ENCODE results near the gene ZFYVE26.
A peak's percentile ranks its signal among the peaks of the same experiment; 100 is the strongest.
"Not testable (repeated sequence)": the region's sequence is repeated elsewhere in the genome, so short reads cannot be mapped to it uniquely, and the experiment has no call there.

The ZFYVE26 gene

GRCh38 chr14:67749341-67750084, 66.9 kb downstream of the ZFYVE26 start:
- no peak for DNase-seq

DNA sequence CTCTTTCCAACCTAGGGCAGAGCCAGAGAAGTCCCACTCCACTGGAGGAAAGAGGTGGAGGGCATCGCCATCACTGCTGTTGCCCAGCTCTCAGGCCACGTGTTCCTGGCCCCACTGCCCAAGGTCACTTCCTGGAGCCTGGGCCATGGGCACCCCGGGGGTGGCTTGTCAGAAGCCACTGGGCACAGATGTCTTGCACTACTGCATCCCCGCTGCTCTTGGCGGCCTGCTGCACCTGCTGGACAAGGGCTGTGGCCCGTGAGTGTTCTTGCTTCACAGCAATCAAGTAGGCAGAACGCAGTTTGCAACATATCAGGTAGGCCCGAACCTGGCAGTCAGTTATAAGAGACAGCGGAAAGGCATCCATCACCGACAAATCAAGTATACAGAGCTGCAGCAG, 68.1 kb downstream of the ZFYVE26 start:
- no peak for DNase-seq

GRCh38 chr14:67746927-67747326, 69.5 kb downstream of the ZFYVE26 start:
- no peak for DNase-seq

GRCh38 chr14:67744046-67744445, 72.3 kb downstream of the ZFYVE26 start:
- DNase-seq = no peak

GRCh38 chr14:67738740-67739504, 77.5 kb downstream of the ZFYVE26 start:
- DNase-seq = peak; percentile 19

- no peak for DNase-seq
Measured at GRCh38 chr14:67736771-67737170, 79.6 kb downstream of the ZFYVE26 start.

- DNase-seq = no peak
Measured at GRCh38 chr14:67735336-67736147, 80.8 kb downstream of the ZFYVE26 start.

DNA sequence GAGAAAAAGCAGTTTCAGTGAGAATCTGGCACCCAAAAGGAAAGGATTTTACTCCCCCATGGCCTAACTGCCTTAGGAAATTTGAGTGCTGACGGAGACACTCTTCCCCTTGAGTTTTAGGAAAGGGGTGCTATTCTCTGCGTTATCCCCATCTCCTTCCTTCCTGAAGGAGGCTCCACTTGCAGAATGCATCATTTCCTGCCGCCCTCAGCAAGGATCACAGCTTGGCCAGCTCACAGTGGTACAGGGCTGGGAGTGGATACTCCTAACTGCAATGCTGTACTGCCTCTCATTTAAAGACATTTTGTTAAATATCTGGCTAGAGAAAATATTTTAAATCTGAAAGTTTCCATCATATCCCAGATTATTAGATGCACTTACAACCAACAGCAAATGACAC, 81.7 kb downstream of the ZFYVE26 start:
- no peak for DNase-seq

GRCh38 chr14:67733616-67734015, 82.8 kb downstream of the ZFYVE26 start:
- no peak for DNase-seq

GRCh38 chr14:67729072-67729885, 87.1 kb downstream of the ZFYVE26 start:
- no peak for DNase-seq

GRCh38 chr14:67728258-67728657, 88.1 kb downstream of the ZFYVE26 start:
- no peak for DNase-seq

- DNase-seq = no peak
Measured at GRCh38 chr14:67727361-67727760, 89.0 kb downstream of the ZFYVE26 start.

DNA sequence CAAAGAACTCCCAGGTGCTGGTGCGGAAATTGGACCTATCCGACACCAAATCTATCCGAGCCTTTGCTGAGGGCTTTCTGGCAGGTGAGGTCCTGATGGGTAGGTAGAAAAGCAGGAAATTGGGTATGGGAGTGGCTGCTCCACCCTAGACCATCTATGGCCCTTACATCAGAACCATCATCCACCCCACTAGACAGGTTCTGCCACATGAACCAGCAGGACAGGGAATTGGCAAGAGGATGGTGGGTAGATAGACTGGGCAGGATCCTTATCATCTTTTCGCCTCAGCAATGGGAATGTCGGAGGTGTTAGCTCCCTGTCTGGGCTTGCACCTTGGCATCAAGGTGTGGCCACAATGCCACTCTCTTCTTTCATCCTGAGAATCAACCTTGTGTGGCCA, 91.2 kb downstream of the ZFYVE26 start:
- DNase-seq = no peak

GRCh38 chr14:67722293-67722692, 94.1 kb downstream of the ZFYVE26 start:
- no peak for DNase-seq

DNA sequence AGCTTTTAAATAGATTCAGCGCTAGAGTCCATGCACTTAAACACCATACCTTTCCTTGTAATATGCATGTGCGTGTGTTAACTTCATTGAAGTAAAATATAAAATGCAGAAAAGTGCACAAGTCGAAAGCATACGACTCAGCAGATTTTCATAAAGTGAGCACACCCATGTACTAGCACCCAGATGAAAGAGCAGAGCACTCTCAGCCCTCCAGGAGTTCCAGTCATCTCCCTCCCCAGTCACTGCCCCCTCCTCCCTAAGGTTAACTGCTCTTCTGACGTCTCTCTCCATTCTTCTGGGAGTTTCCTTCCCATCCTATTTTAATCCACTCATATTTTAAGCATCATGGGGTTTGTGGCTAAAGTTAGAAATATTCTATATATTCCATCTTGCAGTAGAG, 94.5 kb downstream of the ZFYVE26 start:
- no peak for DNase-seq

DNA sequence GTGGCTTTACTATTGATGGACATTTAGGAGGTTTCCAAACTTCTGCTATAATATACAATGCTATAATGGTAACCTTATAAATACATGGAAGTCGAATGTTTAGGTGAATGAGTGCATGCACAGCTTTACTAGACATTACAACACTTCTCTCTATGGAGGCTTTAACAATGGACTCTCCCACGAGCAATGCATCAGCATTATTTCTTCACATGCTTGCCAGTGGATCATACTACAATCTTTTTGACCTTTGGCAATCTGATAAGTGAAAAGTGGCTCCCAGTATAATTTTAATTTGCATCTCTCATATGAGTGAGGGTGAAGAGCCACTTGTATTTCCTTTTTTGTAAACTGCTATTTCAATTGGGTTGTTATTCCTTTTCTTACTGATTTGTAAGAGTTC, 96.5 kb downstream of the ZFYVE26 start:
- DNase-seq = no peak

DNA sequence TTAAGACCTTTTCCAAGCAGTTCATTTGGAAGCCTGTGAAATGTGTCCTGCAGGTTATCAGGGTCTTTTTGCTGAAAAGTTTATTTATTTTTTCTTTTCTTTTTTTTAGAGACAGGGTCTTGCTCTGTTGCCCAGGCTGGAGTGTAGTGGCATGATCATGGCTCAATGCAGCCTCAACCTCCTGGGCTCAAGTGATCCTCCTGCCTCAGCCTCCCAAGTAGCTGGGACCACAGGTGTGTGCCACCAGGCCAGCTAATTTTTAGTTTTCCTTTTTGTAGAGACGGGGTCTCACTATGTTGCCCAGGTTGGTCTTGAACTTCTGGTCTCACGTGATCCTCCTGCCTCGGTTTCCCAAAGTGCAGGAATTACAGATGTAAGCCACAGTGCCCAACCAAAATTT, 97.0 kb downstream of the ZFYVE26 start:
- DNase-seq = not testable (repeated sequence)

DNA sequence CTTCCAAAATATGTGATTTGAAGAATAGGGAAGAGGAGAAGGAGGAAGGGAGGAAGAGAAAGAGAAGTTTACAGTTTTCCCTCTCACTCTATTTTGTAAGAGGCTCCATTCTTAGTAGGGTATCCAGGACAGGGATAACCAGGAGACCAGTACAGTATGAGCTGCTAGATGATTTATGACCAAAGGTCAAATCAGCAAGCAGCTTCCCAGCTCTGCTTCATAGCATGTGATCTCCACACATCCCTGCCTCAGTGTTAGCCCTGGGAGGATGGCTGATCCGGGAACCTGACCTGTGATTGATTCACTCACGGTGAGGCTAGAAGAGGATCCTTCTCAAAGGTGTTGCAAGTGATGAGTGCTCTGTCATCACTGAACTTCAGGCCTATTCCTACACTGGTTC, 98.1 kb downstream of the ZFYVE26 start:
- DNase-seq = no peak

DNA sequence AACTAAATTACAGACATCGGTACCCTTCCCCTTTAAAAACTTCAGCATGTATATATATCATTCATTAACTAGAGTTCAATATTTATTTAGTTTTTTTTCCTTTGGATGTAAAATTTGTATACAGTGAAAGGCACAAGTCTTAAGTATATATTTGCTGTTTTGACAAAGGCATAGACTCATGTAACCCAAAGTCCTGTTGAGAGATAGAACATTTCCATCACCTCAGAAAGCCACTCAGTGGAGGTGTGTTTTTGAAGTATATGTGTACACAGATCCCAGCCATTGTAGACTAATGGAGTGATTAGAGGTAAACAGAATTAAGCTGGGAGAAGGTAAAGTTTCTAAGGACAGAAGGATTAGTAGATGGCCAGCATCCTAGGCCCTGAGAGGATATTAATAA, 99.3 kb downstream of the ZFYVE26 start:
- no peak for DNase-seq

- no peak for DNase-seq
Measured at GRCh38 chr14:67710209-67710608, 106.2 kb downstream of the ZFYVE26 start.

DNA sequence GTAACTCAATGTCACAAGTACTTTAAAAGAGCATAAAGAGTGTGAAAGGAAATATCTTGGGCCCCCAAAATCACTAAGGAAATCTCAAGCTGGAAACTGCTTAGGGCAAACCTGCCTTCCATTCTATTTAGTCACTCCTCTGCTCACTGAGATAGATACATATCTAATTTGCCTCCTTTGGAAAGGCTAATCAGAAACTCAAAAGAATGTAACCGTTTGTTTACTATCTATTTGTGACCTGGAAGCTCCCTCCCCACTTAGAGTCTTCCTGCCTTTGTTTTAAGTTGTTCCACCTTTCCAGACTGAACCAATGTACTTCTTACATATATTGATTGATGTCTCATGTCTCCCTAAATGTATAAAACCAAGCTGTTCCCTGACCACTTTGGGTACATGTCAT, 106.6 kb downstream of the ZFYVE26 start:
- DNase-seq = not testable (repeated sequence)

- DNase-seq = not testable (repeated sequence)
Measured at GRCh38 chr14:67709346-67709745, 107.0 kb downstream of the ZFYVE26 start.

DNA sequence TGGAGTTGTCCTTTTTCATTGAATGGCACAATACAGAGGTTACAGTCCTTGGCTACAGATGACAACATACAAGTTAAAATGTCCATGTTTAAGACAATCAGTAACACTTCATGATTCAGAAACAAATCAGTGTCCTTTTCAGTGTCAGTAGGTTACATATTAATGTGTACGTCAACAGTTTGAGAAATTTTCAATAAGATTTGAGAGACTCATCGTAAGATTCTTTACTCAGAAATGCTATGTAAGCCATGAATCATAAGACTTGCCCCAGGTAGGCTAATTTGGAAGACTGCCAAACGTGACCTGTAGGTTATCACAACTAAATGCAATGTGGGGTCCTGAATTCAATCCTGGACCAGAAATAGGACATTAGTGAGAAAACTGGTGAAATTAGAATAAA, 111.2 kb downstream of the ZFYVE26 start:
- no peak for DNase-seq
